ENCODE results near the gene MATN4.

Gene MATN4

GRCh38 chr20:45288376-45288775 is 19.7 kb downstream of the MATN4 start:
- H3K4me3 Mint-ChIP-seq: no peak overlapping the region
- peaks cover 0 to 10% of the 10 kb centered on the region in 2 donors for H3K4me1 Mint-ChIP-seq (ENCODE audit: low read depth in 2 of 2)
- H3K36me3 Mint-ChIP-seq (ENCODE audit: insufficient read depth): no peaks in the 10 kb centered on the region
- ATAC-seq (replicated peaks): no peak
- no peak overlapping the region for H3K27ac Mint-ChIP-seq
- DNase-seq: no peak
- no peaks in the 10 kb centered on the region for H3K9me3 Mint-ChIP-seq
- peaks cover 37 to 69% of the 10 kb centered on the region in 2 donors for H3K27me3 Mint-ChIP-seq

GRCh38 chr20:45283551-45284057 is 24.5 kb downstream of the MATN4 start:
- no peaks in the 10 kb centered on the region for H3K9me3 Mint-ChIP-seq
- no peak for DNase-seq
- no peaks in the 10 kb centered on the region for H3K36me3 Mint-ChIP-seq (ENCODE audit: insufficient read depth)
- peaks cover 53% of the 10 kb centered on the region in 2 donors for H3K27me3 Mint-ChIP-seq
- no peaks in the 10 kb centered on the region for H3K4me1 Mint-ChIP-seq (ENCODE audit: low read depth in 2 of 2)
- ATAC-seq (replicated peaks): no peak
- no peak overlapping the region for H3K4me3 Mint-ChIP-seq
- H3K27ac Mint-ChIP-seq: no peak overlapping the region

GRCh38 chr20:45282700-45283550 is 25.2 kb downstream of the MATN4 start:
- Mint-ChIP-seq H3K9me3 (no peaks in the 10 kb centered on the region), H3K27ac (no peak overlapping the region), H3K4me1 (ENCODE audit: low read depth in 2 of 2) (no peaks in the 10 kb centered on the region), H3K4me3 (no peak overlapping the region), H3K27me3 (peaks cover 49 to 53% of the 10 kb centered on the region in 2 donors), H3K36me3 (ENCODE audit: insufficient read depth) (no peaks in the 10 kb centered on the region)
- DNase-seq (no peak), ATAC-seq (replicated peaks) (no peak)

GRCh38 chr20:45279992-45280391 is 28.1 kb downstream of the MATN4 start:
- no peaks in the 10 kb centered on the region for H3K36me3 Mint-ChIP-seq (ENCODE audit: insufficient read depth)
- peaks cover 58 to 61% of the 10 kb centered on the region in 2 donors for H3K27me3 Mint-ChIP-seq
- DNase-seq: no peak
- no peak overlapping the region for H3K4me3 Mint-ChIP-seq
- no peaks in the 10 kb centered on the region for H3K9me3 Mint-ChIP-seq
- no peaks in the 10 kb centered on the region for H3K4me1 Mint-ChIP-seq (ENCODE audit: low read depth in 2 of 2)
- H3K27ac Mint-ChIP-seq: no peak overlapping the region
- ATAC-seq (replicated peaks): no peak

GRCh38 chr20:45275338-45275737 is 32.8 kb downstream of the MATN4 start:
- Mint-ChIP-seq H3K4me3 (no peak overlapping the region), H3K27ac (no peak overlapping the region), H3K4me1 (ENCODE audit: low read depth in 2 of 2) (no peaks in the 10 kb centered on the region), H3K27me3 (peaks cover 67 to 88% of the 10 kb centered on the region in 2 donors), H3K36me3 (ENCODE audit: insufficient read depth) (no peaks in the 10 kb centered on the region), H3K9me3 (no peaks in the 10 kb centered on the region)
- DNase-seq: no peak
- no peak for ATAC-seq (replicated peaks)

- DNase-seq (no peak), ATAC-seq (replicated peaks) (no peak)
- no peaks in the 10 kb centered on the region for H3K36me3 Mint-ChIP-seq (ENCODE audit: insufficient read depth)
- no peak overlapping the region for H3K27ac Mint-ChIP-seq
- H3K27me3 Mint-ChIP-seq: peaks cover 55 to 65% of the 10 kb centered on the region in 2 donors
- H3K4me1 Mint-ChIP-seq (ENCODE audit: low read depth in 2 of 2): no peaks in the 10 kb centered on the region
- H3K4me3 Mint-ChIP-seq: no peak overlapping the region
- no peaks in the 10 kb centered on the region for H3K9me3 Mint-ChIP-seq
Measured at GRCh38 chr20:45269754-45270270, 38.3 kb downstream of the MATN4 start.

GRCh38 chr20:45269056-45269455 is 39.0 kb downstream of the MATN4 start:
- Mint-ChIP-seq H3K9me3 (no peaks in the 10 kb centered on the region), H3K4me1 (ENCODE audit: low read depth in 2 of 2) (no peaks in the 10 kb centered on the region), H3K4me3 (no peak overlapping the region), H3K36me3 (ENCODE audit: insufficient read depth) (no peaks in the 10 kb centered on the region), H3K27me3 (peaks cover 50 to 65% of the 10 kb centered on the region in 2 donors), H3K27ac (no peak overlapping the region)
- no peak for ATAC-seq (replicated peaks)
- DNase-seq: no peak

- Mint-ChIP-seq H3K4me3 (no peak overlapping the region), H3K27ac (no peak overlapping the region), H3K36me3 (ENCODE audit: insufficient read depth) (no peaks in the 10 kb centered on the region), H3K9me3 (no peaks in the 10 kb centered on the region), H3K27me3 (peaks cover 49 to 65% of the 10 kb centered on the region in 2 donors), H3K4me1 (ENCODE audit: low read depth in 2 of 2) (no peaks in the 10 kb centered on the region)
- ATAC-seq (replicated peaks) (no peak), DNase-seq (no peak)
Measured at GRCh38 chr20:45268531-45268930, 39.6 kb downstream of the MATN4 start.

GRCh38 chr20:45266977-45267376 is 41.1 kb downstream of the MATN4 start:
- no peak for ATAC-seq (replicated peaks)

GRCh38 chr20:45263556-45264266 is 44.4 kb downstream of the MATN4 start:
- Mint-ChIP-seq H3K27ac (no peak overlapping the region), H3K4me1 (ENCODE audit: low read depth in 2 of 2) (no peaks in the 10 kb centered on the region), H3K4me3 (no peak overlapping the region), H3K9me3 (no peaks in the 10 kb centered on the region), H3K27me3 (peaks cover 51 to 57% of the 10 kb centered on the region in 2 donors), H3K36me3 (ENCODE audit: insufficient read depth) (no peaks in the 10 kb centered on the region)
- ATAC-seq (replicated peaks): no peak
- DNase-seq: no peak

More at GRCh38 chr20:45266977-45267376, 41.1 kb downstream of the MATN4 start:
- no peak for DNase-seq
- H3K27ac Mint-ChIP-seq: no peak overlapping the region
- H3K36me3 Mint-ChIP-seq (ENCODE audit: insufficient read depth): no peaks in the 10 kb centered on the region
- no peaks in the 10 kb centered on the region for H3K9me3 Mint-ChIP-seq
- no peaks in the 10 kb centered on the region for H3K4me1 Mint-ChIP-seq (ENCODE audit: low read depth in 2 of 2)
- peaks cover 49 to 63% of the 10 kb centered on the region in 2 donors for H3K27me3 Mint-ChIP-seq
- no peak overlapping the region for H3K4me3 Mint-ChIP-seq

- H3K4me3 Mint-ChIP-seq: no peak overlapping the region
- H3K27ac Mint-ChIP-seq: no peak overlapping the region
- H3K4me1 Mint-ChIP-seq (ENCODE audit: low read depth in 2 of 2): no peaks in the 10 kb centered on the region
- H3K36me3 Mint-ChIP-seq (ENCODE audit: insufficient read depth): no peaks in the 10 kb centered on the region
- DNase-seq (no peak), ATAC-seq (replicated peaks) (no peak)
- no peaks in the 10 kb centered on the region for H3K9me3 Mint-ChIP-seq
- H3K27me3 Mint-ChIP-seq: peaks cover 61 to 66% of the 10 kb centered on the region in 2 donors
Measured at GRCh38 chr20:45258664-45259063, 49.4 kb downstream of the MATN4 start.

GRCh38 chr20:45258259-45258658 is 49.8 kb downstream of the MATN4 start:
- Mint-ChIP-seq H3K9me3 (no peaks in the 10 kb centered on the region), H3K27me3 (peaks cover 65 to 68% of the 10 kb centered on the region in 2 donors), H3K4me1 (ENCODE audit: low read depth in 2 of 2) (no peaks in the 10 kb centered on the region), H3K36me3 (ENCODE audit: insufficient read depth) (no peaks in the 10 kb centered on the region), H3K27ac (no peak overlapping the region), H3K4me3 (no peak overlapping the region)
- no peak for ATAC-seq (replicated peaks)
- DNase-seq: no peak

GRCh38 chr20:45257711-45258110 is 50.4 kb downstream of the MATN4 start:
- H3K27me3 Mint-ChIP-seq: peaks cover 66 to 68% of the 10 kb centered on the region in 2 donors
- ATAC-seq (replicated peaks) (no peak), DNase-seq (no peak)
- H3K27ac Mint-ChIP-seq: no peak overlapping the region
- no peaks in the 10 kb centered on the region for H3K4me1 Mint-ChIP-seq (ENCODE audit: low read depth in 2 of 2)
- no peak overlapping the region for H3K4me3 Mint-ChIP-seq
- no peaks in the 10 kb centered on the region for H3K9me3 Mint-ChIP-seq
- H3K36me3 Mint-ChIP-seq (ENCODE audit: insufficient read depth): no peaks in the 10 kb centered on the region

Data from effector memory CD8-positive, alpha-beta T cell (primary cell).